Mononuclear cell (primary cell): ENCODE results near the gene PIAS1. TPM values are rescaled to one million over a fixed set of nuclear protein-coding genes. Genes with fewer than 3 reads are reported as not detected.

ENCODE experiments used
- H3K27me3 ChIP-seq: 2 replicates; pipeline ENCODE4 v1.6.0; 2011; ENCODE audit warnings: low read length, control low read depth; ENCODE audit not compliant: insufficient read depth
- H3K4me1 ChIP-seq: 2 replicates; pipeline ENCODE4 v1.5.1; 2011; ENCODE audit warnings: mild to moderate bottlenecking, low read length, control low read depth; ENCODE audit not compliant: insufficient read depth
- H3K4me3 ChIP-seq: 2 replicates; pipeline ENCODE4 v1.5.1; 2011; ENCODE audit warnings: mild to moderate bottlenecking, low read length, moderate library complexity
- H3K9me3 ChIP-seq: 2 replicates; pipeline ENCODE4 v1.5.1; 2011; ENCODE audit warnings: low read depth, mild to moderate bottlenecking, control low read depth, low read length
- total RNA-seq: library from RNA; depleted of rRNA; stranded (reverse); fragments of >200 nt; gene quantifications from one replicate; pipeline ENCODE4 v1.2.3, GENCODE V29; 2012

PIAS1 gene
- total RNA-seq, 1 donor: 200 TPM

- Histone ChIP-seq H3K27me3 (no peaks in the 10 kb centered on the region), H3K4me1 (peaks cover 21% of the 10 kb centered on the region), H3K4me3 (no peak overlapping the region), H3K9me3 (no peaks in the 10 kb centered on the region)
Measured at GRCh38 chr15:68075764-68076385, 21.8 kb downstream of the PIAS1 start.

- no peaks in the 10 kb centered on the region for H3K9me3 ChIP-seq
- peaks cover 25% of the 10 kb centered on the region for H3K4me1 ChIP-seq
- H3K4me3 ChIP-seq: no peak overlapping the region
- H3K27me3 ChIP-seq: no peaks in the 10 kb centered on the region
Measured at GRCh38 chr15:68078365-68078764, 24.2 kb downstream of the PIAS1 start.

- no peak overlapping the region for H3K4me3 ChIP-seq
- peaks cover 20% of the 10 kb centered on the region for H3K4me1 ChIP-seq
- H3K27me3 ChIP-seq: no peaks in the 10 kb centered on the region
- H3K9me3 ChIP-seq: no peaks in the 10 kb centered on the region
Measured at GRCh38 chr15:68080334-68080733, 26.2 kb downstream of the PIAS1 start.

- H3K4me3 ChIP-seq: no peak overlapping the region
- H3K9me3 ChIP-seq: no peaks in the 10 kb centered on the region
- H3K4me1 ChIP-seq: peaks cover 17% of the 10 kb centered on the region
- H3K27me3 ChIP-seq: no peaks in the 10 kb centered on the region
Measured at GRCh38 chr15:68080783-68081182, 26.7 kb downstream of the PIAS1 start.

- Histone ChIP-seq H3K4me1 (peaks cover 11% of the 10 kb centered on the region), H3K9me3 (no peaks in the 10 kb centered on the region), H3K27me3 (no peaks in the 10 kb centered on the region), H3K4me3 (no peak overlapping the region)
Measured at GRCh38 chr15:68081869-68082505, 27.9 kb downstream of the PIAS1 start.

GRCh38 chr15:68082735-68083134 lies 28.6 kb downstream of the PIAS1 start:
- no peaks in the 10 kb centered on the region for H3K9me3 ChIP-seq
- H3K4me1 ChIP-seq: peaks cover 11% of the 10 kb centered on the region
- H3K27me3 ChIP-seq: no peaks in the 10 kb centered on the region

GRCh38 chr15:68083463-68083862 lies 29.3 kb downstream of the PIAS1 start:
- Histone ChIP-seq H3K4me1 (peaks cover 11% of the 10 kb centered on the region), H3K4me3 (no peak overlapping the region), H3K9me3 (no peaks in the 10 kb centered on the region), H3K27me3 (no peaks in the 10 kb centered on the region)

More at GRCh38 chr15:68082735-68083134, 28.6 kb downstream of the PIAS1 start:
- H3K4me3 ChIP-seq: no peak overlapping the region

GRCh38 chr15:68085052-68085451 lies 30.9 kb downstream of the PIAS1 start:
- H3K4me3 ChIP-seq: no peak overlapping the region
- H3K4me1 ChIP-seq: peaks cover 11% of the 10 kb centered on the region
- no peaks in the 10 kb centered on the region for H3K9me3 ChIP-seq
- H3K27me3 ChIP-seq: no peaks in the 10 kb centered on the region

GRCh38 chr15:68091743-68092142 lies 37.6 kb downstream of the PIAS1 start:
- no peaks in the 10 kb centered on the region for H3K4me1 ChIP-seq
- no peaks in the 10 kb centered on the region for H3K27me3 ChIP-seq
- H3K9me3 ChIP-seq: peaks cover 10% of the 10 kb centered on the region
- no peak overlapping the region for H3K4me3 ChIP-seq

GRCh38 chr15:68096099-68096498 lies 42.0 kb downstream of the PIAS1 start:
- Histone ChIP-seq H3K27me3 (no peaks in the 10 kb centered on the region), H3K4me1 (peaks cover 6% of the 10 kb centered on the region), H3K9me3 (peaks cover 15% of the 10 kb centered on the region), H3K4me3 (no peak overlapping the region)

GRCh38 chr15:68097029-68097428 lies 42.9 kb downstream of the PIAS1 start:
- H3K9me3 ChIP-seq: peaks cover 15% of the 10 kb centered on the region
- peaks cover 9% of the 10 kb centered on the region for H3K4me1 ChIP-seq
- no peaks in the 10 kb centered on the region for H3K27me3 ChIP-seq
- H3K4me3 ChIP-seq: no peak overlapping the region

GRCh38 chr15:68098465-68098864 lies 44.4 kb downstream of the PIAS1 start:
- H3K9me3 ChIP-seq: peaks cover 15% of the 10 kb centered on the region
- H3K4me1 ChIP-seq: peaks cover 9% of the 10 kb centered on the region
- H3K4me3 ChIP-seq: no peak overlapping the region
- H3K27me3 ChIP-seq: no peaks in the 10 kb centered on the region

GRCh38 chr15:68100194-68100593 lies 46.1 kb downstream of the PIAS1 start:
- H3K4me1 ChIP-seq: peaks cover 9% of the 10 kb centered on the region
- H3K9me3 ChIP-seq: peaks cover 15% of the 10 kb centered on the region
- H3K4me3 ChIP-seq: no peak overlapping the region

GRCh38 chr15:68103603-68104002 lies 49.5 kb downstream of the PIAS1 start:
- Histone ChIP-seq H3K27me3 (no peaks in the 10 kb centered on the region), H3K4me3 (no peak overlapping the region), H3K4me1 (peaks cover 9% of the 10 kb centered on the region), H3K9me3 (no peaks in the 10 kb centered on the region)

More at GRCh38 chr15:68100194-68100593, 46.1 kb downstream of the PIAS1 start:
- H3K27me3 ChIP-seq: no peaks in the 10 kb centered on the region

- no peak overlapping the region for H3K4me3 ChIP-seq
- no peaks in the 10 kb centered on the region for H3K27me3 ChIP-seq
Measured at GRCh38 chr15:68106656-68107055, 52.5 kb downstream of the PIAS1 start.

GRCh38 chr15:68107142-68107541 lies 53.0 kb downstream of the PIAS1 start:
- Histone ChIP-seq H3K4me3 (no peak overlapping the region), H3K9me3 (no peaks in the 10 kb centered on the region), H3K4me1 (no peaks in the 10 kb centered on the region), H3K27me3 (no peaks in the 10 kb centered on the region)

More at GRCh38 chr15:68106656-68107055, 52.5 kb downstream of the PIAS1 start:
- Histone ChIP-seq H3K9me3 (no peaks in the 10 kb centered on the region), H3K4me1 (no peaks in the 10 kb centered on the region)
